Choroid plexus epithelial cell (primary cell): ENCODE measurements around the gene IL4R.

ENCODE experiments used
- DNase-seq: peaks from one replicate; pipeline ENCODE4 v3.0.0-alpha.2; 2010; ENCODE audit warnings: low read depth
- H3K4me3 ChIP-seq: 2 replicates; pipeline ENCODE4 v1.5.1; 2011; ENCODE audit warnings: low read depth, mild to moderate bottlenecking, control low read depth, low read length, moderate library complexity
- CTCF ChIP-seq: conservative IDR thresholded peaks from 2 replicates; pipeline ENCODE4 v1.5.1; 2011; ENCODE audit warnings: low read depth, mild to moderate bottlenecking, control low read depth, inconsistent platforms, low read length, moderate library complexity

IL4R gene

DNA sequence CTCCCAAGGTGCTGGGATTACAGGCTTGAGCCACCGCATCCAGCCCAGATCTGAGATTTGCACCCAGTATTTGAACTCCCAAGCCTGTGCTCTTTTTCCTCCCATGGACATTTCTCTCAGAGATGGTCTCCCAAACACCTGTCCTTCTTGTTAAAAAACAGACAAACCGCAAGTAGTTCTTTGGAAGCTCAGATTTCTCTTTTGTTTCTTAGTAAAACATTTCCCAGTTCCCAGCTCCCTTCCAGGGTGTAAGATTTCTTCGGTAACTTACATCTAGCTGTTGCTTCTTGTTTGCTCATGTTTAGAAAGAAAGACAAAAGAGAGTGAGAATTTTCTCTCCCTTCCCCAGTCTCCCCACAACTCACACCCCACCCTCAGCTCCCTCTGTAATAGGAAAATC lies 36.2 kb downstream of the IL4R start:
- DNase-seq: no peak
- no peak for TF ChIP-seq CTCF
- H3K4me3 ChIP-seq: no peak overlapping the region

DNA sequence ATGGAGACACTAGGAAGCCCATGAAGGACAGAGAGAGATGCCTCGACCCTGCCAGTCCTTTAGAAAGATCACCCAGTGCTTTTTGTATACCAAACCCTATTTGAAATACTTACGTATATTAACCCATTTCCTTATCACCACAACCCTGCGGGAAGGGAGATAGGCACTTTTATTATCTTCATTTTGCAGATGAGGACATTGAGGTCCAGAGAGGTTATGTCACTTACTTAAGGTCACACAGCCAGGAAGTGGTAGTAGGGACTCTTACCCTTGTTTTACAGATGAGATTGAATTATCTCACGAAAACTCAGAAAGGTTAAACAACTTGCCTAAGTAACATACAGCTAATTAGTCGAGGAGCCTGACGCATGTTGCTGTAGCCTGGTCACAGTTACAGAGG lies 38.2 kb downstream of the IL4R start:
- no peak for DNase-seq
- H3K4me3 ChIP-seq: no peak overlapping the region
- TF ChIP-seq CTCF: no peak

GRCh38 chr16:27353853-27354252 lies 40.1 kb downstream of the IL4R start:
- DNase-seq: no peak
- TF ChIP-seq CTCF: no peak
- no peak overlapping the region for H3K4me3 ChIP-seq

- TF ChIP-seq CTCF: peak; percentile 72
- peak; percentile 76 for DNase-seq
- H3K4me3 ChIP-seq: no peak overlapping the region
Measured at GRCh38 chr16:27355610-27356009, 41.8 kb downstream of the IL4R start.

DNA sequence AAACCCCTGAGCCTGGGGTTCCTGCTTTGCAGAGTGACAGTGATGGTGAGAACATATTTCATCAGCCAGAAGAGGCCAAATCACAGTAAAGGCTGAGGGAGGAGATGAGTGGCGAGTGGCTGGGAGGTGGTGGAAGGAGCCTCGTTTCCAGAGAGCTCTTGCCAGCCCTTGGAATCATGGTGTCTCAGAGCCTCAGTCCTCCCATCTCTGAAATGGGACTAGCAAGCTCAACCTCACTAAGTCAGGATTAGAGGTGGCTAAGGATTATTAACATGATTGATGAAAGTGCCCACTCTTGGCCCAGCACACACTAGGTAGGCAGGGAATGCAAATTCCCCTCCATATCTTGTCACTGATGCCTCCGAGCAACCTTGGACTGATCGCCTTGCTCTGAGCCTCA lies 43.0 kb downstream of the IL4R start:
- no peak for DNase-seq
- TF ChIP-seq CTCF: no peak
- H3K4me3 ChIP-seq: no peak overlapping the region

DNA sequence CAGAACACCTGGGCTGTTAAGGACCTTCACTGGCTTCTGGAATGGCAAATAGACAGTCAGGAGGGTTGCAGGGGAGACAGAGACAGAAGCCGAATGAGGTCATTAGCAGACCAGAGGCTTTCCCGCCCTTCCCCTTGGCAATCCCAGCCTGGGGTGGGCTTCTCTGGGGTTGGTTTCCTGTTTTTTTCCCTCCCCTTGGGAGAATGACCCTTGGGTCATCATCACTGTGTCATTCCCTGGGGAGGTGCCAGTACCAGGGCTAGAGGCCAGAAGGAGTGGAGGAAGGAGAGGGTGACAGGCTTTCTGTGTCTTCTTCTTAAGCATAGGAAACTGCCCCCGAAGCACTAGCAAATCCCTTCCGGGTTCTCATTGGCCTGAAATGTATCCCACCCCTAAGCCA lies 45.3 kb downstream of the IL4R start:
- DNase-seq: no peak
- TF ChIP-seq CTCF: no peak
- H3K4me3 ChIP-seq: no peak overlapping the region

DNA sequence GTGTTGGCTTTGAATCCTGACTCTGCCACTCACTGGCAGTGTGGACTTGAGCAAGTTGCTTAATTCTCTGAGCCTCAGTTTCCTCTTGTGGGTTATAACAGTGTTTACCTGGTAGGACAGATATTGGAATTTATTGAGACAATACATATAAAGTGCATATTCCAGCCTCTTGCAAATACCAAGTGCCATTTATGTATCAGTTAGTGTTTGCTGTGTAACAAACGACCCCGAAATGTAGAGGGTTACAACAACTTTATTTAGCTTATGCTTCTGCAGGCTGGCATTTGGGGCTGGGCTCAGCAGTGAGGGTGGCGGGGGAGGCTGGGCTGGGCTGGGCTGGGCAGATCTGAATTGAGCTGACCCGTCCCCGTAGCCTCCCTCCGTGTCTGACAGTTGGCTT lies 45.8 kb downstream of the IL4R start:
- no peak for TF ChIP-seq CTCF
- no peak overlapping the region for H3K4me3 ChIP-seq
- DNase-seq: no peak
